ENCODE results near the gene CNPY3.
"Not testable (repeated sequence)": the region's sequence is repeated elsewhere in the genome, so short reads cannot be mapped to it uniquely, and the experiment has no call there.

CNPY3 gene

GRCh38 chr6:42916288-42916687, 13.0 kb upstream of the CNPY3 start:
- no peak for DNase-seq

- DNase-seq: no peak
Observed at GRCh38 chr6:42921801-42922200, 7.5 kb upstream of the CNPY3 start.

- no peak for DNase-seq
Observed at GRCh38 chr6:42923666-42924065, 5.6 kb upstream of the CNPY3 start.

- no peak for DNase-seq
Observed at GRCh38 chr6:42925248-42925857, 3.9 kb upstream of the CNPY3 start.

- DNase-seq: peak; percentile 83
Observed at GRCh38 chr6:42929821-42930360, 611 bp downstream of the CNPY3 start.

GRCh38 chr6:42932412-42932811, 3.1 kb downstream of the CNPY3 start:
- DNase-seq: no peak

GRCh38 chr6:42933205-42933604, 3.9 kb downstream of the CNPY3 start:
- DNase-seq: no peak

GRCh38 chr6:42935322-42935721, 6.0 kb downstream of the CNPY3 start:
- no peak for DNase-seq

GRCh38 chr6:42936398-42936797, 7.1 kb downstream of the CNPY3 start:
- DNase-seq: no peak

GRCh38 chr6:42937548-42938427, 8.5 kb downstream of the CNPY3 start:
- no peak for DNase-seq

- no peak for DNase-seq
Observed at GRCh38 chr6:42938428-42938796, 9.1 kb downstream of the CNPY3 start.

- DNase-seq: no peak
Observed at GRCh38 chr6:42938987-42939809, 9.9 kb downstream of the CNPY3 start.

GRCh38 chr6:42939810-42940167, 10.5 kb downstream of the CNPY3 start:
- no peak for DNase-seq

- DNase-seq: no peak
Observed at GRCh38 chr6:42940493-42941045, 11.3 kb downstream of the CNPY3 start.

GRCh38 chr6:42941356-42941755, 12.1 kb downstream of the CNPY3 start:
- DNase-seq: not testable (repeated sequence)

GRCh38 chr6:42942444-42942843, 13.2 kb downstream of the CNPY3 start:
- DNase-seq: no peak

GRCh38 chr6:42947950-42948349, 18.7 kb downstream of the CNPY3 start:
- no peak for DNase-seq

GRCh38 chr6:42952389-42952788, 23.1 kb downstream of the CNPY3 start:
- DNase-seq: no peak

- not testable (repeated sequence) for DNase-seq
Observed at GRCh38 chr6:42954405-42954804, 25.1 kb downstream of the CNPY3 start.

- no peak for DNase-seq
Observed at GRCh38 chr6:42958125-42958524, 28.8 kb downstream of the CNPY3 start.

- DNase-seq: no peak
Observed at GRCh38 chr6:42959917-42960242, 30.6 kb downstream of the CNPY3 start.

GRCh38 chr6:42960243-42961019, 31.2 kb downstream of the CNPY3 start, which contains the start of gene GNMT:
GNMT (plus strand) TSS chr6:42960754; CDS start chr6:42960768, 14 bp downstream.
- peak; percentile 80 for DNase-seq
